ENCODE measurements around the gene CACNA1C.

DNA sequence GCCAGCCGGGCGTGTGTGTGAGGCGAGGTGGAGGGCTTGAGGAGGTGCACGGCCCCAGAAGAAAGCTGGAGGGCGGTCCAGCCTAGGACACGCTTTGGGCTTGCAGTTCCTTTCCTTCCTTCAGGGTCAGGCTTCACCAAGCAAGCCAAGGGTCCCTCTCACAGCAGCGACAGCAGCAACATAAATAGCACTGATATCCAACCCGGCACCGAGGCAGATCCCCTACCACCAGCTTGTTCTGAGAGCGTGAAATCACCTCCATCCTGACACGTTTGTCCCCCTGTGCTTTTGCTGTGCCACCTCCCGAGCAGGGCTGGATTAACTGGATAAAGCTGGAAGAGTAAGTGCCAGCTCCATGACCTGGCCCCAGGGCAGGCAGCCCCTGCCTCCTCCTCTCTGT lies 251.4 kb downstream of the CACNA1C start:
- TF ChIP-seq, protein P1, sequence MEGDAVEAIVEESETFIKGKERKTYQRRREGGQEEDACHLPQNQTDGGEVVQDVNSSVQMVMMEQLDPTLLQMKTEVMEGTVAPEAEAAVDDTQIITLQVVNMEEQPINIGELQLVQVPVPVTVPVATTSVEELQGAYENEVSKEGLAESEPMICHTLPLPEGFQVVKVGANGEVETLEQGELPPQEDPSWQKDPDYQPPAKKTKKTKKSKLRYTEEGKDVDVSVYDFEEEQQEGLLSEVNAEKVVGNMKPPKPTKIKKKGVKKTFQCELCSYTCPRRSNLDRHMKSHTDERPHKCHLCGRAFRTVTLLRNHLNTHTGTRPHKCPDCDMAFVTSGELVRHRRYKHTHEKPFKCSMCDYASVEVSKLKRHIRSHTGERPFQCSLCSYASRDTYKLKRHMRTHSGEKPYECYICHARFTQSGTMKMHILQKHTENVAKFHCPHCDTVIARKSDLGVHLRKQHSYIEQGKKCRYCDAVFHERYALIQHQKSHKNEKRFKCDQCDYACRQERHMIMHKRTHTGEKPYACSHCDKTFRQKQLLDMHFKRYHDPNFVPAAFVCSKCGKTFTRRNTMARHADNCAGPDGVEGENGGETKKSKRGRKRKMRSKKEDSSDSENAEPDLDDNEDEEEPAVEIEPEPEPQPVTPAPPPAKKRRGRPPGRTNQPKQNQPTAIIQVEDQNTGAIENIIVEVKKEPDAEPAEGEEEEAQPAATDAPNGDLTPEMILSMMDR (conservative IDR thresholded peaks at IDR 0.05; ENCODE audit: low read depth, low read length): no peak
- TF ChIP-seq CEBPB (IDR thresholded peaks at IDR 0.05; ENCODE audit: low read depth, low read length) (no peak), SMC3 (IDR thresholded peaks at IDR 0.05; ENCODE audit: low read depth, low read length) (no peak), RAD21 (IDR thresholded peaks at IDR 0.05; ENCODE audit: low read length) (no peak)
- TF ChIP-seq, protein P2, sequence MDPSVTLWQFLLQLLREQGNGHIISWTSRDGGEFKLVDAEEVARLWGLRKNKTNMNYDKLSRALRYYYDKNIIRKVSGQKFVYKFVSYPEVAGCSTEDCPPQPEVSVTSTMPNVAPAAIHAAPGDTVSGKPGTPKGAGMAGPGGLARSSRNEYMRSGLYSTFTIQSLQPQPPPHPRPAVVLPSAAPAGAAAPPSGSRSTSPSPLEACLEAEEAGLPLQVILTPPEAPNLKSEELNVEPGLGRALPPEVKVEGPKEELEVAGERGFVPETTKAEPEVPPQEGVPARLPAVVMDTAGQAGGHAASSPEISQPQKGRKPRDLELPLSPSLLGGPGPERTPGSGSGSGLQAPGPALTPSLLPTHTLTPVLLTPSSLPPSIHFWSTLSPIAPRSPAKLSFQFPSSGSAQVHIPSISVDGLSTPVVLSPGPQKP (IDR thresholded peaks at IDR 0.05; ENCODE audit: borderline replicate concordance, low read depth, low read length): no peak

Measured in IMR-90 (cell line).